ENCODE results near the gene PLD5.
"Not testable (repeated sequence)": the region's sequence is repeated elsewhere in the genome, so short reads cannot be mapped to it uniquely, and the experiment has no call there.

PLD5 gene

DNA sequence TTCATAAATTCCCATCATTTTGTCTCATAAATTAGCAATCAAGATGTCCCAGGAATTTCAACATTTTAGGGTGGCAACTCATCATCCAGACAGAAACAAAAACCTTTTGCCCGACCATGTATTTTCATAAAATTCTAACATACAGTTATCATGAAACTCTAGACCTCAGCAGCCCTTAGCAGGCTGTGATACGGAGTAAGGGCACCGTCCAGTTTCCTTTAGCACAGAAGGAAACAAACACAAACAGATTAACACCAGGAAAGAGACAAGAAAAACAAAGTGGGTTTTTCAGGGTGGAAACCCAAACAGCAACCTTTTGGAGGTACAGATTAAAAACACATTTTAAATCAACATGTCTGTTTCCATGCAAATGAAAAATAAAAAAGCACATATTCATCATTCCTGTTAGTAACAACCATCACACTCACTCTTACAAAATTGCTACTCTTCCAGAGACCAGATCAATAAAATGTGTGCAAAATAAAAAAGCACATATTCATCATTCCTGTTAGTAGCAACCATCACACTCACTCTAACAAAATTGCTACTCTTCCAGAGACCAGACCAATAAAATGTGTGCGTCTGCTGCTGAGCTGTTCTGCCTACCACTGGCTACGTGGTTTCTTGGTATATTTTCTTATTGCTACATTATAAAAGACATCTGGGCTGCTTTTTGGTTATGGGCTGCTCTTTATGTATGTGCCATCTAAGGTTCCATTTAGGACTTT lies 241.6 kb downstream of the PLD5 start:
- not testable (repeated sequence) for DNase-seq; H3K36me3 ChIP-seq (ENCODE audit: control insufficient read depth in 1 of 2, insufficient read depth in 2 of 2, low read length in 2 of 2); H4K12ac ChIP-seq (ENCODE audit: low read depth, low read length); H3K79me2 ChIP-seq (ENCODE audit: control insufficient read depth, insufficient read depth, low read length, poor library complexity); H3K4me3 ChIP-seq (ENCODE audit: low read depth, low read length); H4K91ac ChIP-seq (ENCODE audit: low read depth, low read length); H3K27me3 ChIP-seq (ENCODE audit: insufficient read depth, low read length); H3K27ac ChIP-seq (ENCODE audit: low read depth, low read length); H3K4ac ChIP-seq (ENCODE audit: low read depth, low read length); H2AK5ac ChIP-seq (ENCODE audit: low read length); H3K4me1 ChIP-seq (ENCODE audit: control insufficient read depth in 1 of 2, insufficient read depth in 2 of 2, low read length in 2 of 2); H2BK12ac ChIP-seq (ENCODE audit: low read length); H3K4me2 ChIP-seq (ENCODE audit: low read length); H3K14ac ChIP-seq (ENCODE audit: low read length); H4K8ac ChIP-seq (ENCODE audit: low read depth, low read length); H3K23ac ChIP-seq (ENCODE audit: low read length); H3K18ac ChIP-seq (ENCODE audit: low read length); H2BK120ac ChIP-seq (ENCODE audit: insufficient read depth, low read length, poor library complexity); H3K9me3 ChIP-seq (ENCODE audit: insufficient read depth, low read depth, low read length); H3K9ac ChIP-seq (ENCODE audit: low read length); H3K79me1 ChIP-seq (ENCODE audit: low read length); H2BK5ac ChIP-seq (ENCODE audit: low read depth, low read length, poor library complexity); H2AFZ ChIP-seq (ENCODE audit: insufficient read depth, low read length, poor library complexity)
- WGBS (ENCODE audit: extremely low coverage, insufficient coverage, insufficient read length): no CpG with 5 or more reads among the region's 5 CpGs

DNA sequence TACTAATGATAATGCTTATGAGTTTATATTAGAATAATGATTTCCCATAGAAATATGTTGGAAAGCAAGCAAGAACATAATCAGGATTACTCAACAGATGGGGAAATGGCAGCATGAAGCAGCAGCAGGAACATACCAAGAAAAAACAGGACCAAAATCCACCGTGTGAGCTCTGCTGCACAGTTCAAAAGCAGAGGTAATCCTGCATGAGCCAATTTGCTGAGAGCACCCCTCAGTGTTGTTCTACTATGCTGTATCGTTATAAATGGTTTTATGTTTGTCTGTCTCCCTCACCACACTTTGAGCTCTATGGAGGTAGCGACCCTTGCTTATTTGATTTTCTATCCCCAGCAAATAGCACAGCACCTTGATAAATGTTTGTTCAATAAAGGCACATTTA lies 246.1 kb downstream of the PLD5 start:
- not testable (repeated sequence) for H3K4ac ChIP-seq (ENCODE audit: low read depth, low read length); H3K18ac ChIP-seq (ENCODE audit: low read length)
- no CpG with 5 or more reads among the region's 3 CpGs for WGBS (ENCODE audit: extremely low coverage, insufficient coverage, insufficient read length)

DNA sequence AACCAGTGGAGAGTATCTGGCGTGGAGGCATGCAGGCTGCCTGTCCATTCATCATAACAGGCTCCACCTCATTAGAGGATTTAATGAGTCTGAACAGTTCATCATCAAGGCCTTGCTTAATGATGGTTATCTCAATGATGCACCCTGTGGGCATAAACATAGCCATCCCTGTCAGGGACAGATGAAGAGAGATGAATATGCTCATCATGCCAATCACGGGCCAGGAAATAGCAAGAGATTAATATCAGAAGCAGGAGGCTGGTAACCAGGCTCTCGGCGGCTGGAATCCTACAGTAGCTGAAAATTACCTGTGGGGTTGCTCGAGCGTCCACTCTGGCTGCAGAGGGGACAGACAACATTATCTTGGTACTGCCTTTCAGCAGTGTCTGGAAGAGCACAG lies 247.7 kb downstream of the PLD5 start:
- not testable (repeated sequence) for H3K27ac ChIP-seq (ENCODE audit: low read depth, low read length); H3K27me3 ChIP-seq (ENCODE audit: insufficient read depth, low read length); H2AFZ ChIP-seq (ENCODE audit: insufficient read depth, low read length, poor library complexity); H2BK120ac ChIP-seq (ENCODE audit: insufficient read depth, low read length, poor library complexity); H3K36me3 ChIP-seq (ENCODE audit: control insufficient read depth in 1 of 2, insufficient read depth in 2 of 2, low read length in 2 of 2); H2BK12ac ChIP-seq (ENCODE audit: low read length); H3K79me1 ChIP-seq (ENCODE audit: low read length); H2AK5ac ChIP-seq (ENCODE audit: low read length); H3K18ac ChIP-seq (ENCODE audit: low read length); H4K91ac ChIP-seq (ENCODE audit: low read depth, low read length); H2BK5ac ChIP-seq (ENCODE audit: low read depth, low read length, poor library complexity); H3K79me2 ChIP-seq (ENCODE audit: control insufficient read depth, insufficient read depth, low read length, poor library complexity); H3K4me3 ChIP-seq (ENCODE audit: low read depth, low read length); H3K4me2 ChIP-seq (ENCODE audit: low read length); H4K12ac ChIP-seq (ENCODE audit: low read depth, low read length); H3K4ac ChIP-seq (ENCODE audit: low read depth, low read length); H3K9me3 ChIP-seq (ENCODE audit: insufficient read depth, low read depth, low read length); H3K9ac ChIP-seq (ENCODE audit: low read length); H3K14ac ChIP-seq (ENCODE audit: low read length); H3K4me1 ChIP-seq (ENCODE audit: control insufficient read depth in 1 of 2, insufficient read depth in 2 of 2, low read length in 2 of 2); H3K23ac ChIP-seq (ENCODE audit: low read length); DNase-seq; H4K8ac ChIP-seq (ENCODE audit: low read depth, low read length)
- WGBS (ENCODE audit: extremely low coverage, insufficient coverage, insufficient read length): no CpG with 5 or more reads among the region's 6 CpGs

More for the DNA sequence above, 246.1 kb downstream of the PLD5 start:
- H4K8ac ChIP-seq (ENCODE audit: low read depth, low read length); H3K27ac ChIP-seq (ENCODE audit: low read depth, low read length); H3K4me2 ChIP-seq (ENCODE audit: low read length); H4K12ac ChIP-seq (ENCODE audit: low read depth, low read length); H3K79me2 ChIP-seq (ENCODE audit: control insufficient read depth, insufficient read depth, low read length, poor library complexity); H4K91ac ChIP-seq (ENCODE audit: low read depth, low read length); H3K4me1 ChIP-seq (ENCODE audit: control insufficient read depth in 1 of 2, insufficient read depth in 2 of 2, low read length in 2 of 2); H2BK120ac ChIP-seq (ENCODE audit: insufficient read depth, low read length, poor library complexity); H3K9me3 ChIP-seq (ENCODE audit: insufficient read depth, low read depth, low read length); H3K23ac ChIP-seq (ENCODE audit: low read length); H2BK5ac ChIP-seq (ENCODE audit: low read depth, low read length, poor library complexity); H3K4me3 ChIP-seq (ENCODE audit: low read depth, low read length); DNase-seq; H3K27me3 ChIP-seq (ENCODE audit: insufficient read depth, low read length); H2BK12ac ChIP-seq (ENCODE audit: low read length); H2AK5ac ChIP-seq (ENCODE audit: low read length); H3K14ac ChIP-seq (ENCODE audit: low read length); H3K79me1 ChIP-seq (ENCODE audit: low read length); H2AFZ ChIP-seq (ENCODE audit: insufficient read depth, low read length, poor library complexity); H3K9ac ChIP-seq (ENCODE audit: low read length); H3K36me3 ChIP-seq (ENCODE audit: control insufficient read depth in 1 of 2, insufficient read depth in 2 of 2, low read length in 2 of 2): not testable (repeated sequence)

GRCh38 chr1:242267004-242267403 lies 257.5 kb downstream of the PLD5 start:
- H2BK12ac ChIP-seq (ENCODE audit: low read length); H2BK5ac ChIP-seq (ENCODE audit: low read depth, low read length, poor library complexity); DNase-seq; H3K27ac ChIP-seq (ENCODE audit: low read depth, low read length); H3K4me2 ChIP-seq (ENCODE audit: low read length); H4K91ac ChIP-seq (ENCODE audit: low read depth, low read length); H3K79me1 ChIP-seq (ENCODE audit: low read length); H3K9me3 ChIP-seq (ENCODE audit: insufficient read depth, low read depth, low read length); H3K4me3 ChIP-seq (ENCODE audit: low read depth, low read length); H3K27me3 ChIP-seq (ENCODE audit: insufficient read depth, low read length); H2BK120ac ChIP-seq (ENCODE audit: insufficient read depth, low read length, poor library complexity); H4K8ac ChIP-seq (ENCODE audit: low read depth, low read length); H3K4me1 ChIP-seq (ENCODE audit: control insufficient read depth in 1 of 2, insufficient read depth in 2 of 2, low read length in 2 of 2); H2AK5ac ChIP-seq (ENCODE audit: low read length); H2AFZ ChIP-seq (ENCODE audit: insufficient read depth, low read length, poor library complexity); H3K4ac ChIP-seq (ENCODE audit: low read depth, low read length); H3K9ac ChIP-seq (ENCODE audit: low read length); H3K18ac ChIP-seq (ENCODE audit: low read length); H4K12ac ChIP-seq (ENCODE audit: low read depth, low read length); H3K14ac ChIP-seq (ENCODE audit: low read length); H3K23ac ChIP-seq (ENCODE audit: low read length); H3K79me2 ChIP-seq (ENCODE audit: control insufficient read depth, insufficient read depth, low read length, poor library complexity); H3K36me3 ChIP-seq (ENCODE audit: control insufficient read depth in 1 of 2, insufficient read depth in 2 of 2, low read length in 2 of 2): not testable (repeated sequence)
- WGBS (ENCODE audit: extremely low coverage, insufficient coverage, insufficient read length): no CpG with 5 or more reads among the region's 2 CpGs
